Measurements from ENCODE around the gene DDX60. TPM values are rescaled to one million over a fixed set of nuclear protein-coding genes. Genes with fewer than 3 reads are reported as not detected.

Gene DDX60
- total RNA-seq, 4 donors from 2014 or later = 6.1 to 17.3 (median 15.4) TPM

DNA sequence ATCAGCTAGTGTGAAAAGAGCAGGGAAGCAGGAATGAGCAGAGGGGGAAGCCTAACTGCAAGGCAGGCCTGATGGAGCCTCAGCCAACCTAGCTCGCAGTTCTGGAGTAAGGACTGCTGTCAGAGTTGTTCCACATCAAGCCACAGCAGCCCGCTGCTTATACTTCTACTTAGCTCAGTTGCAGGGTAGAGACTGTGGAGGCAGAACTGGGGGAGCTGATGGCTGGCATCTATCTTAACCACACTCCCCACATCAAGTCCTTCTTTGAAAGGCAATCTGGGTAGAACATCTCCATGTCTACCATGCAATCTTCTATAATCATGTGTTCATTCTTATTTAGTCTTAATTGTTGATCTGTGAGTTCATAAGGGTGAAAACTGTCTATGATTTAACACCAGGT lies 46.1 kb downstream of the DDX60 start:
- Histone ChIP-seq H3K27ac (no peak overlapping the region), H3K4me3 (no peak overlapping the region), H3K9me3 (no peaks in the 10 kb centered on the region), H3K27me3 (no peaks in the 10 kb centered on the region), H3K4me1 (no peaks in the 10 kb centered on the region), H3K36me3 (peaks cover 27% of the 10 kb centered on the region)
- DNase-seq (ENCODE audit: low spot score in 2 of 2) = no peak
- TF ChIP-seq POLR2AphosphoS5 (IDR thresholded peaks at IDR 0.05) (no peak), POLR2A (IDR thresholded peaks at IDR 0.05) (no peak), CTCF (IDR thresholded peaks at IDR 0.05) (no peak), EP300 (IDR thresholded peaks at IDR 0.05) (no peak)
- WGBS = 100% methylated on average over 2 of the region's 2 CpGs

DNA sequence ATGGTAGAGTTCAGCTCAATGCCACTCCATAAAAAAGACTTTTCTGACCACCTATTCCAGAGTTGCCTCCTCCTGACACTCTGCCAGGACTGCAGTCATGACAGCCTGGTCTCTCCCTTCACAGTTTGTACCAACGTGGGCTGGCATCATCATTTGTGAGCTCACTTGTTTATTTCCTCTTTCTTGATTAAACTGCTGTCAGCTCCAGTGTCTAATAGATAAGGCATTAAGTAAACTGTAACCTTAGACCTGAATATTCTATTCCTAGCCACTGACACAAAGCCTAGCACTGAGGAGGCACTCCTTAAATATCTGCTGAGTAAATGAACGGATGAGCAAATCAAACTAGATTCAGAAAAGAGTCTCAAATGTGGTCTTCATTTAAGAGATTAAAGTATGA lies 48.7 kb downstream of the DDX60 start:
- no peak for TF ChIP-seq EP300 (IDR thresholded peaks at IDR 0.05)
- no peak for TF ChIP-seq POLR2AphosphoS5 (IDR thresholded peaks at IDR 0.05)
- no peak for TF ChIP-seq POLR2A (IDR thresholded peaks at IDR 0.05)
- TF ChIP-seq CTCF (IDR thresholded peaks at IDR 0.05) = no peak
- no peaks in the 10 kb centered on the region for H3K4me1 ChIP-seq
- no peak overlapping the region for H3K27ac ChIP-seq
- peaks cover 33% of the 10 kb centered on the region for H3K36me3 ChIP-seq
- no peak for DNase-seq (ENCODE audit: low spot score in 2 of 2)
- H3K9me3 ChIP-seq = no peaks in the 10 kb centered on the region
- H3K4me3 ChIP-seq = no peak overlapping the region
- no peaks in the 10 kb centered on the region for H3K27me3 ChIP-seq
- 62% methylated on average over 2 of the region's 2 CpGs for WGBS

DNA sequence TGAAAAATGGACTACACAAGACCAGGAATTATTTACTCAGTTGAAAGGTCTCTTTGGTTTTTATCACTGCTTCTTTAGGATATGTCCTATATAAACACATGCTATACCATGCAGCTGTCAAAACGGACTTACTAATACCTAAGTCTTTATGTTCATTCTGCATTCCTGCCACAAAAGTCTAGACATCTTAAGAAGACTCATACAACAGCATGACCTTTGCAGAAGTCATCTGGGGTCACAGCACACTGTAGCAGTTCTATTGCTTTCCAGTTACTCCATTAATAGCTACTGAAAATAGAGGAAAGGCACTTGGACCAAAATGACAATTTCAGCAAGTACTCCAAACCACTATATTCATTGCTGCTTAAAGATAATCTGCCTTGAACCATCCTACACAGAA lies 53.2 kb downstream of the DDX60 start:
- no peak overlapping the region for H3K4me3 ChIP-seq
- H3K4me1 ChIP-seq = no peaks in the 10 kb centered on the region
- no peak for DNase-seq (ENCODE audit: low spot score in 2 of 2)
- WGBS = 92% methylated on average over 1 of the region's 1 CpG
- no peaks in the 10 kb centered on the region for H3K9me3 ChIP-seq
- H3K27ac ChIP-seq = no peak overlapping the region
- no peaks in the 10 kb centered on the region for H3K27me3 ChIP-seq
- peaks cover 27% of the 10 kb centered on the region for H3K36me3 ChIP-seq
- TF ChIP-seq POLR2AphosphoS5 (IDR thresholded peaks at IDR 0.05) (no peak), POLR2A (IDR thresholded peaks at IDR 0.05) (no peak), EP300 (IDR thresholded peaks at IDR 0.05) (no peak), CTCF (IDR thresholded peaks at IDR 0.05) (no peak)

- Histone ChIP-seq H3K27ac (no peak overlapping the region), H3K9me3 (no peaks in the 10 kb centered on the region), H3K4me3 (no peak overlapping the region), H3K27me3 (no peaks in the 10 kb centered on the region), H3K36me3 (peaks cover 31% of the 10 kb centered on the region), H3K4me1 (no peaks in the 10 kb centered on the region)
- 44% methylated on average over 3 of the region's 3 CpGs for WGBS
- DNase-seq (ENCODE audit: low spot score in 2 of 2) = no peak
- TF ChIP-seq POLR2AphosphoS5 (IDR thresholded peaks at IDR 0.05) (no peak), EP300 (IDR thresholded peaks at IDR 0.05) (no peak), CTCF (IDR thresholded peaks at IDR 0.05) (no peak), POLR2A (IDR thresholded peaks at IDR 0.05) (no peak)
Observed at GRCh38 chr4:168264903-168265302, 53.6 kb downstream of the DDX60 start.

DNA sequence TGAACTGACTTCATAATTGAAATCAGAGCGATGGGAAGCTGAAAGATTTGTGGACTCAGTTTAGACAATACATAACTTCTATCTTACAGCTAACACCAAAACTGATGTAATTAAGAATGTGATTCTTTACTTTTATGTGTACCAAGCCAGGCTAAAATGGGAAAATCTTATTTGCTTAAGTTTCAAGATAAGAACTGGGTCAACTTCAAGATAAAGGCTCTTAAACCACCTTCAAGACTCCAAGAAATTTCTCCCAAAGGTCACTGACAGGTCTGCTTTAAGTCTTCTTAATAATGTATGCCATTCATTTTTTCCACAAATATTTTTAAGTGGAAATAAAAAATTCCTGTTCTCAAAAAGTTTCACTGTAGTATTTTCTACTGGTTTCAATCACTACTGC lies 55.5 kb downstream of the DDX60 start:
- WGBS = 97% methylated on average over 1 of the region's 1 CpG
- Histone ChIP-seq H3K27me3 (no peaks in the 10 kb centered on the region), H3K9me3 (no peaks in the 10 kb centered on the region), H3K27ac (no peak overlapping the region), H3K4me1 (no peaks in the 10 kb centered on the region), H3K36me3 (peaks cover 25% of the 10 kb centered on the region), H3K4me3 (no peak overlapping the region)
- no peak for DNase-seq (ENCODE audit: low spot score in 2 of 2)
- TF ChIP-seq EP300 (IDR thresholded peaks at IDR 0.05) (no peak), POLR2A (IDR thresholded peaks at IDR 0.05) (no peak), POLR2AphosphoS5 (IDR thresholded peaks at IDR 0.05) (no peak), CTCF (IDR thresholded peaks at IDR 0.05) (no peak)

All from suprapubic skin (tissue), 4 donors.